GM21737 (cell line): Measurements from ENCODE around the gene PCAT6.
A peak's percentile ranks its signal among the peaks of the same experiment; 100 is the strongest.
"Not testable (repeated sequence)": the region's sequence is repeated elsewhere in the genome, so short reads cannot be mapped to it uniquely, and the experiment has no call there.

Source experiments
- ATAC-seq: cut with Tn5 transposase; IDR thresholded peaks from one replicate; pipeline ENCODE4 v1.9.1; 2021; ENCODE audit warnings: mild to moderate bottlenecking, moderate library complexity; ENCODE audit not compliant: unreplicated experiment

The PCAT6 gene

GRCh38 chr1:202806845-202807450 lies 3.8 kb upstream of the PCAT6 start:
- no peak for ATAC-seq

GRCh38 chr1:202807451-202807925 lies 3.3 kb upstream of the PCAT6 start:
- no peak for ATAC-seq

GRCh38 chr1:202807926-202808757 lies 2.6 kb upstream of the PCAT6 start, which contains the start of gene KDM5B:
KDM5B (minus strand) TSS chr1:202808421; CDS start chr1:202808305, 116 bp downstream.
- ATAC-seq = no peak

- ATAC-seq = no peak
These were observed 1.1 kb upstream of the PCAT6 start for GRCh38 chr1:202809597-202810159.

GRCh38 chr1:202810193-202810614 lies 550 bp upstream of the PCAT6 start:
- no peak for ATAC-seq

GRCh38 chr1:202811296-202812175 lies 782 bp downstream of the PCAT6 start:
- peak; percentile 22 for ATAC-seq

- ATAC-seq = no peak
These were observed 1.6 kb downstream of the PCAT6 start for GRCh38 chr1:202812176-202813026.

GRCh38 chr1:202815120-202815519 lies 4.4 kb downstream of the PCAT6 start:
- ATAC-seq = no peak

- no peak for ATAC-seq
These were observed 8.1 kb downstream of the PCAT6 start for GRCh38 chr1:202818819-202819218.

GRCh38 chr1:202821467-202821866 lies 10.7 kb downstream of the PCAT6 start:
- ATAC-seq = no peak

- ATAC-seq = no peak
These were observed 15.0 kb downstream of the PCAT6 start for GRCh38 chr1:202825748-202826147.

- not testable (repeated sequence) for ATAC-seq
These were observed 18.5 kb downstream of the PCAT6 start for GRCh38 chr1:202829223-202829622.

- no peak for ATAC-seq
These were observed 21.2 kb downstream of the PCAT6 start for GRCh38 chr1:202831906-202832305.

- ATAC-seq = no peak
These were observed 24.2 kb downstream of the PCAT6 start for GRCh38 chr1:202834771-202835547.

GRCh38 chr1:202835548-202836072 lies 24.9 kb downstream of the PCAT6 start:
- no peak for ATAC-seq

- no peak for ATAC-seq
These were observed 26.1 kb downstream of the PCAT6 start for GRCh38 chr1:202836623-202837403.

- no peak for ATAC-seq
These were observed 27.1 kb downstream of the PCAT6 start for GRCh38 chr1:202837746-202838262.

GRCh38 chr1:202843081-202843480 lies 32.3 kb downstream of the PCAT6 start:
- ATAC-seq = no peak
